ENCODE measurements around the gene BCS1L.

Gene BCS1L

DNA sequence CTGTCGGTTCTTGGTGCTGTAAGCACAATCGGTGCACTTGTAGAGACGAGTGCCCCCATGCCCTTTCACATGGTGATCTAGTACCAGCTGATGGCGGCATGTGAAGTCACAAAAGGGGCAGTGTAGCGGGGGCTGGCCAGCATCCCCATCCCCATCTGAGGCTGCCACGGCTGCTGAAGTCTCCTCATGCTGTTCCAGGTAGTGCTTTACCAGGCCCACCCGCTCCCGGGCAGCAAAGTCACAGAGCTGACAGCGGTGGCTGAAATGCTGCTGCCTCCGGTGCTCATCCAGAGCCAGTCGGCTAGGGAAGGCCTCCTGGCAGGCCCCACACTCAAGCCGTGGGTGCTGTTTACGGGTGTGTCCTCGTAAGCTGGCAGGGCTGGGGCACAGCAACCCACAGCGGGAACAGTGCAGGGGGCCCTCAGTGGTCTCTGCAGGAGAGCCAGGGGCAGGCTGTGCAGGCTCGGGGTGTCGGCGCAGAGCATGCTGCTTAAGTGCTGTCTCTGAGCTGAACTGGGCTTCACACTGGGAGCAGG, 17.3 kb upstream of the BCS1L start:
- no peak for TF ChIP-seq BHLHE40 (IDR thresholded peaks at IDR 0.05; ENCODE audit: borderline replicate concordance)
- TF ChIP-seq, protein P1, sequence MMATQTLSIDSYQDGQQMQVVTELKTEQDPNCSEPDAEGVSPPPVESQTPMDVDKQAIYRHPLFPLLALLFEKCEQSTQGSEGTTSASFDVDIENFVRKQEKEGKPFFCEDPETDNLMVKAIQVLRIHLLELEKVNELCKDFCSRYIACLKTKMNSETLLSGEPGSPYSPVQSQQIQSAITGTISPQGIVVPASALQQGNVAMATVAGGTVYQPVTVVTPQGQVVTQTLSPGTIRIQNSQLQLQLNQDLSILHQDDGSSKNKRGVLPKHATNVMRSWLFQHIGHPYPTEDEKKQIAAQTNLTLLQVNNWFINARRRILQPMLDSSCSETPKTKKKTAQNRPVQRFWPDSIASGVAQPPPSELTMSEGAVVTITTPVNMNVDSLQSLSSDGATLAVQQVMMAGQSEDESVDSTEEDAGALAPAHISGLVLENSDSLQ (IDR thresholded peaks at IDR 0.05), result no peak
- TF ChIP-seq HDGF (IDR thresholded peaks at IDR 0.05; ENCODE audit: borderline replicate concordance), result no peak
- no peak for DNase-seq (ENCODE audit: extremely low spot score)
- POLR2A ChIA-PET, result interaction anchor here (1.3 to 1.5 kb wide), 2 partner anchors 16 to 17 kb away, joined by 4 to 5 read pairs; partner anchors contain the start of genes BCS1L and ZNF142
- CTCF ChIA-PET, result no interaction called here

GRCh38 chr2:218642786-218643185, 16.7 kb upstream of the BCS1L start:
- ChIA-PET POLR2A (interaction anchor here (1.3 to 1.5 kb wide), 2 partner anchors 16 to 17 kb away, joined by 4 to 5 read pairs; partner anchors contain the start of genes BCS1L and ZNF142), CTCF (no interaction called here)
- TF ChIP-seq ELF4 (IDR thresholded peaks at IDR 0.05) (no peak), FOXM1 (IDR thresholded peaks at IDR 0.05; ENCODE audit: borderline replicate concordance) (no peak), SP1 (IDR thresholded peaks at IDR 0.05) (no peak), TARDBP (IDR thresholded peaks at IDR 0.05) (no peak), ARNT (IDR thresholded peaks at IDR 0.05) (no peak), FOXA1 (IDR thresholded peaks at IDR 0.05) (no peak), CTBP1 (IDR thresholded peaks at IDR 0.05; ENCODE audit: borderline replicate concordance) (no peak), FOXK2 (IDR thresholded peaks at IDR 0.05) (no peak), NFRKB (IDR thresholded peaks at IDR 0.05) (no peak), L3MBTL2 (conservative IDR thresholded peaks at IDR 0.05) (no peak), ZNF384 (IDR thresholded peaks at IDR 0.05) (no peak), BHLHE40 (IDR thresholded peaks at IDR 0.05; ENCODE audit: borderline replicate concordance) (no peak), SUZ12 (IDR thresholded peaks at IDR 0.05) (no peak)
- TF ChIP-seq, protein P1 (IDR thresholded peaks at IDR 0.05), result no peak
- DNase-seq (ENCODE audit: extremely low spot score), result no peak

DNA sequence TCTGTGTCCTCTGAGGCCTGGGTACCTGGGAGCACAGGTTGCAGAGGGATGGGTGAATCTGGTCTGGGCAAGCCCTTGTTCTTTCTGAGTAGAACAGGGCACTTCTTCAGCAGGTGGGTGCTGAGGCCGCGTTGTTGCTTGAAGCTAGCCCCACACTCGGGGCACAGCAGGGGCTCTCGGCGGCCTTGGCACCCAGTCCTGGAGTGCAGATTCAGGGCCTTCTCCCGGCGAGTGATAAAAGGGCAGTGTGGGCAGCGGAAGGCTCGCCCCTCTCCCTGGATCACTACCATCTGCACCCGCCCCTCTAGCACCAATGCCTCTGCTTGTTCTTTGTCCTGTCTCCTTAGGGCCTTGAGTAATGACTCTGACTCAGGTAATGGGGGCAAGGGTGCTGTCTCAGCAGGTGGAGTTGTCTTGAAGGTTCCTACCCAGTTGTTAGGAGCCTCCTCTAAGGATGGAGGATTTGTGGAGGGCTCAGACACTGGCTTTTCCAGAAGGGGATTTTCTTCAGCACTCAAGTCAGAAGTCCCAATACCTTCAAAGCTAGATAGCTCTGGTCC, 15.7 kb upstream of the BCS1L start:
- POLR2A ChIA-PET, result interaction anchor here (1.0 to 1.3 kb wide), 2 partner anchors 9 to 16 kb away, joined by 5 to 6 read pairs; partner anchors contain the start of genes BCS1L and ZNF142
- TF ChIP-seq ARNT (IDR thresholded peaks at IDR 0.05), result no peak
- DNase-seq (ENCODE audit: extremely low spot score), result no peak
- CTCF ChIA-PET, result no interaction called here

DNA sequence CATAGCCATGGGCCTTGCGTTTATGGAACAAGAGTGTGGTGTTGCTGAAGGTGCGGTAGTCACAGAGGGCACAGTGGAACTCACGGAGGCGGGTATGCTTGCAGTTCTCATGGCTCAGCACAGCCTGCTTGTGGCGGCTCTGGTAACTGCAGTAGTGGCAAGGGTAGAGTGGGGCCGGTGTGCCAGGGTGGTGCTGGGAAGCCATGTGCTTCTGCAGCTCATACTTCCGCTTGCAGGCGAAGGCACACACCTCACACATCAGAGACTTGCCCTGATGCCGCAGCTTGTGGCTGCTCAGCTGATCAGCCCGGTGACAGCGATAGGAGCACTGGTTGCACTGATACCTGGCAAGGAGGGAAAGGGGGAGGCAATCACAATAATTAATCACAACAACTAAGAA, 14.8 kb upstream of the BCS1L start:
- ChIA-PET POLR2A (no interaction called here), CTCF (no interaction called here)
- DNase-seq (ENCODE audit: extremely low spot score), result no peak
- TF ChIP-seq SUZ12 (IDR thresholded peaks at IDR 0.05), result no peak
- TF ChIP-seq LEF1 (IDR thresholded peaks at IDR 0.05; ENCODE audit: borderline replicate concordance), result no peak
- no peak for TF ChIP-seq FOXA1 (IDR thresholded peaks at IDR 0.05)
- no peak for TF ChIP-seq FOXK2 (IDR thresholded peaks at IDR 0.05)
- TF ChIP-seq, protein P1 (IDR thresholded peaks at IDR 0.05), result no peak
- no peak for TF ChIP-seq TARDBP (IDR thresholded peaks at IDR 0.05)
- TF ChIP-seq ARNT (IDR thresholded peaks at IDR 0.05), result no peak
- TF ChIP-seq ELF4 (IDR thresholded peaks at IDR 0.05), result no peak
- TF ChIP-seq FOXM1 (IDR thresholded peaks at IDR 0.05; ENCODE audit: borderline replicate concordance), result no peak
- TF ChIP-seq BHLHE40 (IDR thresholded peaks at IDR 0.05; ENCODE audit: borderline replicate concordance), result no peak
- no peak for TF ChIP-seq HDGF (IDR thresholded peaks at IDR 0.05; ENCODE audit: borderline replicate concordance)
- TF ChIP-seq NFRKB (IDR thresholded peaks at IDR 0.05), result no peak
- TF ChIP-seq CTBP1 (IDR thresholded peaks at IDR 0.05; ENCODE audit: borderline replicate concordance), result no peak
- TF ChIP-seq L3MBTL2 (conservative IDR thresholded peaks at IDR 0.05), result no peak
- TF ChIP-seq SP1 (IDR thresholded peaks at IDR 0.05), result no peak
- no peak for TF ChIP-seq ZNF384 (IDR thresholded peaks at IDR 0.05)

- POLR2A ChIA-PET, result no interaction called here
- TF ChIP-seq SP1 (IDR thresholded peaks at IDR 0.05) (no peak), LEF1 (IDR thresholded peaks at IDR 0.05; ENCODE audit: borderline replicate concordance) (no peak), BHLHE40 (IDR thresholded peaks at IDR 0.05; ENCODE audit: borderline replicate concordance) (no peak), FOXM1 (IDR thresholded peaks at IDR 0.05; ENCODE audit: borderline replicate concordance) (no peak), FOXA1 (IDR thresholded peaks at IDR 0.05) (no peak), ZNF384 (IDR thresholded peaks at IDR 0.05) (no peak), CTBP1 (IDR thresholded peaks at IDR 0.05; ENCODE audit: borderline replicate concordance) (no peak), L3MBTL2 (conservative IDR thresholded peaks at IDR 0.05) (no peak), FOXK2 (IDR thresholded peaks at IDR 0.05) (no peak)
- TF ChIP-seq, protein P1 (IDR thresholded peaks at IDR 0.05), result no peak
- no peak for DNase-seq (ENCODE audit: extremely low spot score)
Observed at GRCh38 chr2:218645126-218645525, 14.4 kb upstream of the BCS1L start.

More at GRCh38 chr2:218645126-218645525, 14.4 kb upstream of the BCS1L start:
- CTCF ChIA-PET, result no interaction called here
